H9 (cell line): ENCODE measurements around the gene IFT57. TPM values are rescaled to one million over a fixed set of nuclear protein-coding genes. Genes with fewer than 3 reads are reported as not detected.

Source experiments
- DNase-seq: peaks from one replicate; pipeline ENCODE4 v3.0.0-alpha.2; 2017
- H2AFZ ChIP-seq: one replicate; pipeline ENCODE4 v1.6.1; 2013; ENCODE audit warnings: mild to moderate bottlenecking, low read length, control low read depth, moderate library complexity
- H2AK5ac ChIP-seq: 2 replicates; pipeline ENCODE4 v1.6.1; 2013; ENCODE audit warnings: low read length, control low read depth, mixed read lengths; ENCODE audit not compliant: insufficient read length
- H2BK120ac ChIP-seq: one replicate; pipeline ENCODE4 v1.6.1; 2013; ENCODE audit warnings: low read depth, mild to moderate bottlenecking, low read length, control low read depth, inconsistent platforms; ENCODE audit not compliant: poor library complexity, severe bottlenecking
- H2BK12ac ChIP-seq: 2 replicates; pipeline ENCODE4 v1.6.1; 2013; ENCODE audit warnings: low read length, control low read depth, mixed read lengths, low read depth; ENCODE audit not compliant: insufficient read length
- H2BK15ac ChIP-seq: 2 replicates; pipeline ENCODE4 v1.6.1; 2013; ENCODE audit warnings: low read depth, low read length, control low read depth
- H2BK20ac ChIP-seq: one replicate; pipeline ENCODE4 v1.6.1; 2013; ENCODE audit warnings: low read depth, mild to moderate bottlenecking, low read length, control low read depth, inconsistent platforms; ENCODE audit not compliant: poor library complexity, severe bottlenecking
- H2BK5ac ChIP-seq: 2 replicates; pipeline ENCODE4 v1.6.1; 2013; ENCODE audit warnings: low read length, control low read depth, mixed read lengths; ENCODE audit not compliant: insufficient read length
- H3K14ac ChIP-seq: 2 replicates; pipeline ENCODE4 v1.6.1; 2013; ENCODE audit warnings: low read length, control low read depth; ENCODE audit not compliant: insufficient read depth
- H3K18ac ChIP-seq: 2 replicates; pipeline ENCODE4 v1.6.1; 2013; ENCODE audit warnings: low read depth, mild to moderate bottlenecking, mixed read lengths, low read length, control low read depth; ENCODE audit not compliant: insufficient read length
- H3K23ac ChIP-seq: 2 replicates; pipeline ENCODE4 v1.6.1; 2013; ENCODE audit warnings: low read length, control low read depth, mixed read lengths, low read depth; ENCODE audit not compliant: insufficient read length
- H3K23me2 ChIP-seq: 2 replicates; pipeline ENCODE4 v1.6.1; 2013; ENCODE audit warnings: low read depth, mild to moderate bottlenecking, mixed read lengths, low read length, control low read depth; ENCODE audit not compliant: insufficient read length, poor library complexity, severe bottlenecking
- H3K27ac ChIP-seq: 2 replicates; pipeline ENCODE4 v1.5.1; 2013; ENCODE audit warnings: low read length, control low read depth, mixed read lengths, low read depth; ENCODE audit not compliant: insufficient read length
- H3K27me3 ChIP-seq: 2 replicates; pipeline ENCODE4 v1.6.1; 2013; ENCODE audit warnings: low read length, control low read depth, inconsistent platforms; ENCODE audit not compliant: insufficient read depth
- H3K4ac ChIP-seq: 2 replicates; pipeline ENCODE4 v1.6.1; 2013; ENCODE audit warnings: low read depth, mild to moderate bottlenecking, control low read depth, inconsistent platforms, low read length, moderate library complexity
- H3K4me1 ChIP-seq: 2 replicates; pipeline ENCODE4 v1.6.1; 2013; ENCODE audit warnings: low read length, control low read depth, inconsistent platforms; ENCODE audit not compliant: insufficient read depth
- H3K4me2 ChIP-seq: 2 replicates; pipeline ENCODE4 v1.6.1; 2013; ENCODE audit warnings: low read length, control low read depth, mixed read lengths; ENCODE audit not compliant: insufficient read length, insufficient read depth
- H3K56ac ChIP-seq: 2 replicates; pipeline ENCODE4 v1.6.1; 2013; ENCODE audit warnings: low read depth, mild to moderate bottlenecking, mixed read lengths, low read length, control low read depth; ENCODE audit not compliant: insufficient read length
- H3K79me1 ChIP-seq: 2 replicates; pipeline ENCODE4 v1.6.1; 2013; ENCODE audit warnings: low read depth, mild to moderate bottlenecking, moderate library complexity, low read length, control low read depth, inconsistent platforms; ENCODE audit not compliant: insufficient read depth, poor library complexity, severe bottlenecking
- H3K79me2 ChIP-seq: 2 replicates; pipeline ENCODE4 v1.6.1; 2013; ENCODE audit warnings: low read length, control low read depth, inconsistent platforms; ENCODE audit not compliant: insufficient read depth
- H3K9ac ChIP-seq: 2 replicates; pipeline ENCODE4 v1.6.1; 2013; ENCODE audit warnings: low read length, control low read depth, mixed read lengths; ENCODE audit not compliant: insufficient read length; ENCODE audit errors: extremely low read depth
- H3K9me3 ChIP-seq: one replicate; pipeline ENCODE4 v1.6.1; 2013; ENCODE audit warnings: low read depth, low read length, inconsistent platforms; ENCODE audit not compliant: control insufficient read depth
- H3T11ph ChIP-seq: one replicate; pipeline ENCODE4 v1.6.1; 2013; ENCODE audit warnings: mild to moderate bottlenecking, low read length, control low read depth, inconsistent platforms
- H4K20me1 ChIP-seq: one replicate; pipeline ENCODE4 v1.6.1; 2013; ENCODE audit not compliant: control insufficient read depth, insufficient read length, insufficient read depth
- H4K5ac ChIP-seq: 2 replicates; pipeline ENCODE4 v1.6.1; 2013; ENCODE audit warnings: low read depth, mild to moderate bottlenecking, mixed read lengths, low read length, control low read depth; ENCODE audit not compliant: insufficient read length
- H4K8ac ChIP-seq: replicated peaks from 2 replicates; pipeline ENCODE4 v1.6.1; 2013; ENCODE audit warnings: low read length, control low read depth, mixed read lengths, low read depth; ENCODE audit not compliant: insufficient read length
- H4K91ac ChIP-seq: 2 replicates; pipeline ENCODE4 v1.6.1; 2013; ENCODE audit warnings: low read depth, mild to moderate bottlenecking, moderate library complexity, mixed read lengths, low read length, control low read depth; ENCODE audit not compliant: insufficient read length
- H3K27ac Mint-ChIP-seq, 3 experiments: 2 replicates in 2 of 3; 3 replicates in 1 of 3; pipeline ENCODE4 v1.8.0; 2020 to 2021; ENCODE audit warnings: mixed read lengths in 3 of 3, mild to moderate bottlenecking in 1 of 3, moderate library complexity in 1 of 3
- H3K27me3 Mint-ChIP-seq: 2 replicates; pipeline ENCODE4 v1.8.0; 2021; ENCODE audit warnings: low read depth, mild to moderate bottlenecking, moderate library complexity, mixed read lengths
- H3K36me3 Mint-ChIP-seq, 3 experiments: 2 replicates in 2 of 3; 3 replicates in 1 of 3; pipeline ENCODE4 v1.8.0; 2020 to 2021; ENCODE audit warnings: low read depth in 3 of 3, mixed read lengths in 3 of 3; ENCODE audit not compliant: insufficient read depth in 1 of 3
- H3K4me1 Mint-ChIP-seq, 2 experiments: 2 replicates each; pipeline ENCODE4 v1.8.0; 2020; ENCODE audit warnings: mixed read lengths in 2 of 2
- H3K4me3 Mint-ChIP-seq, 2 experiments: 2 replicates in 1 of 2; 3 replicates in 1 of 2; pipeline ENCODE4 v1.8.0; 2020 to 2021; ENCODE audit warnings: mild to moderate bottlenecking in 2 of 2, mixed read lengths in 2 of 2, moderate library complexity in 1 of 2
- H3K9me3 Mint-ChIP-seq, 2 experiments: 2 replicates in 1 of 2; 3 replicates in 1 of 2; pipeline ENCODE4 v1.8.0; 2020; ENCODE audit warnings: mild to moderate bottlenecking in 2 of 2, mixed read lengths in 2 of 2, moderate library complexity in 1 of 2
- WGBS: extraction: QIAGEN DNeasy Blood & Tissue Kit; methylation state at CpG from one replicate; pipeline ENCODE4 v1.1.7; 2013; ENCODE audit warnings: missing lambda C conversion rate, low lambda C conversion rate, mixed read lengths; ENCODE audit not compliant: insufficient read length; ENCODE audit errors: extremely low coverage; 5-methylcytosine and 5-hydroxymethylcytosine counted together
- total RNA-seq: library from RNA; stranded (reverse); gene quantifications from 2 replicates; pipeline ENCODE4 v1.2.1, GENCODE V29; 2021
- TF ChIP-seq, protein P1 (sequence below): fragments of 200-600 bp; sonication (generic); conservative IDR thresholded peaks from 3 replicates; pipeline ENCODE4 v1.8.0; 2021; ENCODE audit warnings: antibody characterized with exemption, mild to moderate bottlenecking

The IFT57 gene
- total RNA-seq, 1 experiment from 2014 or later = 21.4 TPM

DNA sequence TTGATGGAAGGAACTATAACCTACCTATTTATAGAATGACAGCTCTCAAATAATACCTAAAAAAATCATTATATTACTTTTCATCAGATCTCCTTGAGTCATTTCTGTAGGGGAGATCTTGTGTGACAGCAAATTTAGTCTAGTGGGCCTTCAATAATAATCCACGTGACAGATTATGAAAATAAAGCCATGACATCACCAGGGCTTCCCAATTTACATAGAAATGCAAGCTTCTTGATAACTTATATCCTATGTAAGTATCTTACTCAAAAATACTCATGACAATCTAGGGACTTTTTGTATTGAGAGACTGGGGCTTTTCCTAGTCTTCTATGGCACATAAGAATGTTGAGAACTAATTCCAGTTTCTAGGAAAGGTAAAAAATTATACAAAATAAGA is 21.6 kb downstream of the IFT57 start:
- H2AK5ac ChIP-seq = no peak overlapping the region
- Mint-ChIP-seq H3K36me3 (no peaks in the 10 kb centered on the region), H3K27ac (no peak overlapping the region), H3K27me3 (no peaks in the 10 kb centered on the region), H3K4me3 (no peak overlapping the region), H3K9me3 (no peaks in the 10 kb centered on the region), H3K4me1 (peaks cover 3 to 9% of the 10 kb centered on the region in 2 experiments; a peak in 3 of 4 replicates)
- H2BK120ac ChIP-seq = no peak overlapping the region
- H3K56ac ChIP-seq = no peak overlapping the region
- no peak overlapping the region for H4K91ac ChIP-seq
- H3K27me3 ChIP-seq = no peaks in the 10 kb centered on the region
- no peak overlapping the region for H3K9ac ChIP-seq
- H3K23ac ChIP-seq = no peak overlapping the region
- H2BK5ac ChIP-seq = no peak overlapping the region
- no peak overlapping the region for H2AFZ ChIP-seq
- no peaks in the 10 kb centered on the region for H4K20me1 ChIP-seq
- no CpG with 5 or more reads among the region's 1 CpG for WGBS
- H3K4me2 ChIP-seq = no peak overlapping the region
- no peak overlapping the region for H2BK20ac ChIP-seq
- no peak overlapping the region for H4K5ac ChIP-seq
- TF ChIP-seq, protein P1, sequence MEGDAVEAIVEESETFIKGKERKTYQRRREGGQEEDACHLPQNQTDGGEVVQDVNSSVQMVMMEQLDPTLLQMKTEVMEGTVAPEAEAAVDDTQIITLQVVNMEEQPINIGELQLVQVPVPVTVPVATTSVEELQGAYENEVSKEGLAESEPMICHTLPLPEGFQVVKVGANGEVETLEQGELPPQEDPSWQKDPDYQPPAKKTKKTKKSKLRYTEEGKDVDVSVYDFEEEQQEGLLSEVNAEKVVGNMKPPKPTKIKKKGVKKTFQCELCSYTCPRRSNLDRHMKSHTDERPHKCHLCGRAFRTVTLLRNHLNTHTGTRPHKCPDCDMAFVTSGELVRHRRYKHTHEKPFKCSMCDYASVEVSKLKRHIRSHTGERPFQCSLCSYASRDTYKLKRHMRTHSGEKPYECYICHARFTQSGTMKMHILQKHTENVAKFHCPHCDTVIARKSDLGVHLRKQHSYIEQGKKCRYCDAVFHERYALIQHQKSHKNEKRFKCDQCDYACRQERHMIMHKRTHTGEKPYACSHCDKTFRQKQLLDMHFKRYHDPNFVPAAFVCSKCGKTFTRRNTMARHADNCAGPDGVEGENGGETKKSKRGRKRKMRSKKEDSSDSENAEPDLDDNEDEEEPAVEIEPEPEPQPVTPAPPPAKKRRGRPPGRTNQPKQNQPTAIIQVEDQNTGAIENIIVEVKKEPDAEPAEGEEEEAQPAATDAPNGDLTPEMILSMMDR = no peak
- DNase-seq = no peak
- H3T11ph ChIP-seq = no peak overlapping the region
- H3K79me1 ChIP-seq = no peaks in the 10 kb centered on the region
- no peak overlapping the region for H2BK15ac ChIP-seq
- H3K9me3 ChIP-seq = no peaks in the 10 kb centered on the region
- H3K14ac ChIP-seq = no peak overlapping the region
- no peak overlapping the region for H3K4ac ChIP-seq
- no peaks in the 10 kb centered on the region for H3K23me2 ChIP-seq
- H3K18ac ChIP-seq = no peak overlapping the region
- H3K4me1 ChIP-seq = no peaks in the 10 kb centered on the region
- H2BK12ac ChIP-seq = no peak overlapping the region
- H4K8ac ChIP-seq = no peak overlapping the region
- H3K27ac ChIP-seq = no peak overlapping the region
- H3K79me2 ChIP-seq = no peaks in the 10 kb centered on the region
